Smooth muscle cell (in vitro differentiated cells): ENCODE measurements around the gene IQSEC3. TPM values are rescaled to one million over a fixed set of nuclear protein-coding genes. Genes with fewer than 3 reads are reported as not detected.

ENCODE experiments used
- DNase-seq: peaks from one replicate; lab custom pipeline; 2025; ENCODE audit not compliant: unreplicated experiment; lab: John Stamatoyannopoulos, UW
- H2AFZ ChIP-seq: fragments of 200-600 bp; sonication (generic); 2 replicates; pipeline ENCODE4 v1.6.0; 2016; ENCODE audit warnings: antibody characterized with exemption, low read depth, mild to moderate bottlenecking
- H3F3A ChIP-seq: fragments of 200-600 bp; sonication (generic); 2 replicates; pipeline ENCODE4 v1.6.0; 2017; ENCODE audit warnings: antibody characterized with exemption, low read depth
- H3K27ac ChIP-seq: fragments of 200-600 bp; sonication (generic); 2 replicates; pipeline ENCODE4 v1.5.1; 2016; ENCODE audit warnings: low read depth, mild to moderate bottlenecking
- H3K27me3 ChIP-seq: fragments of 200-600 bp; sonication (generic); 2 replicates; pipeline ENCODE4 v1.6.1; 2016; ENCODE audit warnings: low read depth, mild to moderate bottlenecking
- H3K36me3 ChIP-seq: fragments of 200-600 bp; sonication (generic); 2 replicates; pipeline ENCODE4 v1.5.1; 2016; ENCODE audit warnings: low read depth
- H3K4me1 ChIP-seq: fragments of 200-600 bp; sonication (generic); 2 replicates; pipeline ENCODE4 v1.5.1; 2016; ENCODE audit warnings: low read depth
- H3K4me2 ChIP-seq: fragments of 200-600 bp; sonication (generic); 2 replicates; pipeline ENCODE4 v1.6.0; 2016; ENCODE audit warnings: mild to moderate bottlenecking
- H3K4me3 ChIP-seq: fragments of 200-600 bp; sonication (generic); 2 replicates; pipeline ENCODE4 v1.5.1; 2016; ENCODE audit warnings: mild to moderate bottlenecking
- H3K79me2 ChIP-seq: fragments of 200-600 bp; sonication (generic); 2 replicates; pipeline ENCODE4 v1.6.0; 2016; ENCODE audit warnings: low read depth, mild to moderate bottlenecking
- H3K9ac ChIP-seq: fragments of 200-600 bp; sonication (generic); 2 replicates; pipeline ENCODE4 v1.6.0; 2016; ENCODE audit warnings: low read depth
- H3K9me3 ChIP-seq: fragments of 200-600 bp; sonication (generic); replicated peaks from 2 replicates; pipeline ENCODE4 v1.5.1; 2016; ENCODE audit warnings: low read depth
- H4K20me1 ChIP-seq: fragments of 200-600 bp; sonication (generic); 2 replicates; pipeline ENCODE4 v1.6.0; 2016; ENCODE audit warnings: low read depth
- WGBS: methylation state at CpG from one replicate; pipeline ENCODE4 v1.1.7; 2016; ENCODE audit warnings: low lambda C conversion rate; 5-methylcytosine and 5-hydroxymethylcytosine counted together
- polyA plus RNA-seq: library from polyadenylated mRNA; unstranded; fragments of >200 nt; fragmentation: Nextera tagmentation; extraction: Ambion mirVana; gene quantifications from 2 replicates; pipeline ENCODE4 v1.2.1, GENCODE V29; 2016
- total RNA-seq: library from RNA; depleted of rRNA; stranded (reverse); fragments of >200 nt; gene quantifications from 2 replicates; pipeline ENCODE4 v1.2.3, GENCODE V29; 2014
- TF ChIP-seq, protein P1 (sequence below): fragments of 200-600 bp; sonication (generic); IDR thresholded peaks from 2 replicates; pipeline ENCODE4 v1.5.1; 2017; ENCODE audit warnings: borderline replicate concordance, mild to moderate bottlenecking, antibody characterized with exemption; ENCODE audit not compliant: insufficient read depth, poor library complexity, severe bottlenecking

IQSEC3 gene
- total and polyA plus RNA-seq, 2 experiments from 2014 or later, result 0.72 to 2.4 TPM

DNA sequence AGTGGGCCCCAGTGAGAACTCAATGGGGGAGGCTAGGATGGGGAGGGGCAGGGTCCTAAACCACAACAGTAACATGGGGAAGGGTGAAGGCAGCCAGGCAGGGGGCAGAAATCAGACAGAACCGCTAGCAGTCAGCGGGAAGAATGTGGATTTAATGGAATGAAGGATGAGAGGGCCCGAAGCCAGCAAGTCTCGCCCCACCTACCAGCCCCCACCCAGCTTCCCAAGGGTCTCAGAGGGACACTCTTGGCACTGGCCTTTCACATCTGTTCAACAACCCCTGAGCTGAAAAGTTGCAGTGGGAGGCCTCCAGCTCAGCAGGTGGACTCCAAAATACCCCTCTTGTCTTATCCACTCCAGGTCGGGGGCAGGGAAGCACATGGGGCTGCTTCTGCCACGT is 153.9 kb downstream of the IQSEC3 start:
- no peak for DNase-seq
- no peaks in the 10 kb centered on the region for H3F3A ChIP-seq
- H3K27me3 ChIP-seq, result peaks cover 2% of the 10 kb centered on the region
- H3K79me2 ChIP-seq, result no peaks in the 10 kb centered on the region
- H3K36me3 ChIP-seq, result no peaks in the 10 kb centered on the region
- TF ChIP-seq, protein P1, sequence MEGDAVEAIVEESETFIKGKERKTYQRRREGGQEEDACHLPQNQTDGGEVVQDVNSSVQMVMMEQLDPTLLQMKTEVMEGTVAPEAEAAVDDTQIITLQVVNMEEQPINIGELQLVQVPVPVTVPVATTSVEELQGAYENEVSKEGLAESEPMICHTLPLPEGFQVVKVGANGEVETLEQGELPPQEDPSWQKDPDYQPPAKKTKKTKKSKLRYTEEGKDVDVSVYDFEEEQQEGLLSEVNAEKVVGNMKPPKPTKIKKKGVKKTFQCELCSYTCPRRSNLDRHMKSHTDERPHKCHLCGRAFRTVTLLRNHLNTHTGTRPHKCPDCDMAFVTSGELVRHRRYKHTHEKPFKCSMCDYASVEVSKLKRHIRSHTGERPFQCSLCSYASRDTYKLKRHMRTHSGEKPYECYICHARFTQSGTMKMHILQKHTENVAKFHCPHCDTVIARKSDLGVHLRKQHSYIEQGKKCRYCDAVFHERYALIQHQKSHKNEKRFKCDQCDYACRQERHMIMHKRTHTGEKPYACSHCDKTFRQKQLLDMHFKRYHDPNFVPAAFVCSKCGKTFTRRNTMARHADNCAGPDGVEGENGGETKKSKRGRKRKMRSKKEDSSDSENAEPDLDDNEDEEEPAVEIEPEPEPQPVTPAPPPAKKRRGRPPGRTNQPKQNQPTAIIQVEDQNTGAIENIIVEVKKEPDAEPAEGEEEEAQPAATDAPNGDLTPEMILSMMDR, result no peak
- no peak overlapping the region for H3K27ac ChIP-seq
- 69% methylated on average over 6 of the region's 6 CpGs for WGBS
- H3K4me3 ChIP-seq, result no peak overlapping the region
- H3K4me1 ChIP-seq, result no peaks in the 10 kb centered on the region
- H3K4me2 ChIP-seq, result no peak overlapping the region
- H3K9me3 ChIP-seq, result no peaks in the 10 kb centered on the region
- H2AFZ ChIP-seq, result no peak overlapping the region
- no peak overlapping the region for H3K9ac ChIP-seq
- no peaks in the 10 kb centered on the region for H4K20me1 ChIP-seq

DNA sequence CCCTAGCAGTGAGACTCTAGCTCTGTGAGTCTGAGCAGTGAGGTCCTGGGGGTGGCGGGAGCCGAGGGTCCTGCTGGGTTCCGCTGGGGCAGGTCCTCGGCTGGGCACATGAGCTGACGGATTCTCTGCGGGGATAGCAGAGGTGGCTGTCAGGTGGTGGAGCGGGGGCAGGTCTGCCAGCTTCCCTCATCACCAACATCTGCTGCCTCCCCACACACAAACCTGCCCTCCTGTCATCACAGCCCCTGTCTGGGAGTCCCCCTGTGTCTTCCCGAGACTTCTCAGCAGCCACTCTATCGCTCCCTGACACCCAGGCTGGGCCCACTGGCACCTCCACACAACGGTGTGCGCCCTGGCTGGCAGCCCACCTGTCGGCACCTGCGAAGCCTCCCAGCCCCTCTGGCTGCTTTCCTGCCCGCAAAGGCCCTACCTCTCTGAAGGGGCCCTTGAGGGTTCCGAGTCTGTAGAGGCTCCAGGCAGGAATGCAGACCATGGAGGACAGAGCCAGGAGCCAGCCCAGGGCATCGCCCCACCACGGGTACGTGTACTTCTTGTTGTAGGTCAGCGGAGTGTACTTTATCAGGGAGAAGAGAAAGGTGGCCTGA is 154.5 kb downstream of the IQSEC3 start:
- Histone ChIP-seq H3K4me1 (no peaks in the 10 kb centered on the region), H3K79me2 (no peaks in the 10 kb centered on the region), H3K9me3 (no peaks in the 10 kb centered on the region), H3K36me3 (no peaks in the 10 kb centered on the region), H3K27me3 (no peaks in the 10 kb centered on the region), H4K20me1 (no peaks in the 10 kb centered on the region), H2AFZ (no peak overlapping the region), H3K9ac (no peak overlapping the region), H3K27ac (no peak overlapping the region), H3K4me3 (no peak overlapping the region), H3F3A (no peaks in the 10 kb centered on the region), H3K4me2 (no peak overlapping the region)
- TF ChIP-seq, protein P1, result no peak
- no peak for DNase-seq
- WGBS, result 94% methylated on average over 19 of the region's 19 CpGs

- H3K4me2 ChIP-seq, result no peak overlapping the region
- no peak overlapping the region for H2AFZ ChIP-seq
- no peak overlapping the region for H3K9ac ChIP-seq
- H3F3A ChIP-seq, result no peaks in the 10 kb centered on the region
- H3K27me3 ChIP-seq, result no peaks in the 10 kb centered on the region
- H3K9me3 ChIP-seq, result no peaks in the 10 kb centered on the region
- H3K4me3 ChIP-seq, result no peak overlapping the region
- H3K27ac ChIP-seq, result no peak overlapping the region
- WGBS, result 93% methylated on average over 6 of the region's 6 CpGs
- H3K36me3 ChIP-seq, result no peaks in the 10 kb centered on the region
- H4K20me1 ChIP-seq, result no peaks in the 10 kb centered on the region
- TF ChIP-seq, protein P1, result no peak
- no peaks in the 10 kb centered on the region for H3K4me1 ChIP-seq
- DNase-seq, result no peak
- no peaks in the 10 kb centered on the region for H3K79me2 ChIP-seq
Measured at GRCh38 chr12:221736-222135, 155.2 kb downstream of the IQSEC3 start.

GRCh38 chr12:223841-224240 is 157.3 kb downstream of the IQSEC3 start:
- H3K4me1 ChIP-seq, result no peaks in the 10 kb centered on the region
- H3K79me2 ChIP-seq, result no peaks in the 10 kb centered on the region
- H3K4me3 ChIP-seq, result no peak overlapping the region
- TF ChIP-seq, protein P1, result no peak
- no peak overlapping the region for H2AFZ ChIP-seq
- no peaks in the 10 kb centered on the region for H3F3A ChIP-seq
- H3K27ac ChIP-seq, result no peak overlapping the region
- no peak overlapping the region for H3K4me2 ChIP-seq
- DNase-seq, result no peak
- WGBS, result 88% methylated on average over 11 of the region's 11 CpGs
- H4K20me1 ChIP-seq, result no peaks in the 10 kb centered on the region
- no peak overlapping the region for H3K9ac ChIP-seq
- no peaks in the 10 kb centered on the region for H3K9me3 ChIP-seq
- no peaks in the 10 kb centered on the region for H3K36me3 ChIP-seq
- no peaks in the 10 kb centered on the region for H3K27me3 ChIP-seq
